AML-193 (cell line): ENCODE data around the gene TSC1.
A peak's percentile ranks its signal among the peaks of the same experiment; 100 is the strongest.
"Not testable (repeated sequence)": the region's sequence is repeated elsewhere in the genome, so short reads cannot be mapped to it uniquely, and the experiment has no call there.

Experiments
- DNase-seq, 2 experiments: peaks; one replicate each; lab custom pipeline; 2025; lab: John Stamatoyannopoulos, UW

Gene TSC1

DNA sequence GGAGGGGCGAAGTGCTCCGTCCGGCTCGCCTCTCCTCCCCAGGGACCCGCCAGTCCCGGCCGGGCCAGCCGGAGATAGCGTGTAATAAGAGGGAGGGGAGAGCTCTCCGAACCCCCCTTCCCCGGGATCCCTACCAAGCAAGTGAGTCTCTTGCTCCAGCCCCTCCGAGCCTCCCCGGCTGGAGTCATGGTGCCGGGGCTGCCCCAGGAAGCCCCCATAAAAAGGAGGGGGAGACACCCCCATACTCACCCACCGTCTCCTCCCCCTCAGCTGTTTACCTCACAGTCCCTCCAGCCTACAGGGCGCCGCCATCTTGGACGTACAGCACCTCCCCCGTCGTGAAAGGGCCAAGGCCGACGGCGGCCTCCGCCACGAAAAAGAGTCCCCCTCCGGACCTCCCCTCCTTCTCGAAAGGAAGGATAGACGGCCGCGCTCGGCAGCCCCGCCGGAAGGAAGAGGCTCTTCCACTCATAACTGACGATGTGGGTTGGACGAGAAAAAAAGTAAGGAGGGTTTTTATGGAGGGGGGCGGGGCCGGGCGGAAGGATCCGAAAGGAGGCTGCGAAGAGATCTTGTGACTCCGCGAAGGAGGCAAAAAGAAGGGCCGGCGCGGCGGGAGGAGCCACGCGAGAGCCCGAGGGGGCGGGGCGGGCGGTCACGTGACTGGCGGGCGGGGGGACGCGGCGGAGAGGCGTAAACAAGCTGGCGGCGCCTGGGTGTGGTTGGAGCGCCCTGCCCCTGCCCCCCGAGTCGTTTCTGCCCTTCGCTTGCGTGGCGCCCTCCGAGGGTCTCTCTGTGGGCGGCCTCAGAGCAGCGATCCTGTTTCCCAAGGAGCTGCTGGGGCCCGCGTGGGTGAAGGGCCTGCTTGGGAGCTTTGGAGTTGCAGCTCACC lies at the start of gene TSC1:
TSS of gene TSC1 (minus strand) at position 323 of the 892 bp plus-strand sequence. CDS start 15,744 bp downstream, outside the sequence.
- DNase-seq: peak; percentile 83 to 87

DNA sequence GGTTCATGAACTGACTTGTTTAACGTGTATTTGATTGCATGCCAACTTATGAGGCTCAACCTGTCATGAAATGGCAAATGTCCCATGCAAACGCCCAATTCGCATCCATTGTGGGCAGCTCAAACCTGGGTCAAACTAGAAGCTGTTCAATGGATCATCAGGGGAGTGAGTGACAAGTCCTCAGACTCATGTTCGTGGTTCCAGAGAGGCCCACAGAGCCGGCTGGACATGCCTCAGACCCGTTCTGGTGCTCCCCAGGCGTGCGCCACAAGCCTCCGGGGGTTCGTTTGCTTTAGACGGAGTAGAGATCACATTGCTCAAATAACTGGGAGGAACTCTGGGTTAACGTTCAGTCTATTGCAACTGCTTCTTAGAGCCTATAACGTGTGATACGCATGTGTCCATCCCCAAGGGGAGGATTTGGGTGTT lies 49.1 kb upstream of the TSC1 start:
- DNase-seq: no peak

DNA sequence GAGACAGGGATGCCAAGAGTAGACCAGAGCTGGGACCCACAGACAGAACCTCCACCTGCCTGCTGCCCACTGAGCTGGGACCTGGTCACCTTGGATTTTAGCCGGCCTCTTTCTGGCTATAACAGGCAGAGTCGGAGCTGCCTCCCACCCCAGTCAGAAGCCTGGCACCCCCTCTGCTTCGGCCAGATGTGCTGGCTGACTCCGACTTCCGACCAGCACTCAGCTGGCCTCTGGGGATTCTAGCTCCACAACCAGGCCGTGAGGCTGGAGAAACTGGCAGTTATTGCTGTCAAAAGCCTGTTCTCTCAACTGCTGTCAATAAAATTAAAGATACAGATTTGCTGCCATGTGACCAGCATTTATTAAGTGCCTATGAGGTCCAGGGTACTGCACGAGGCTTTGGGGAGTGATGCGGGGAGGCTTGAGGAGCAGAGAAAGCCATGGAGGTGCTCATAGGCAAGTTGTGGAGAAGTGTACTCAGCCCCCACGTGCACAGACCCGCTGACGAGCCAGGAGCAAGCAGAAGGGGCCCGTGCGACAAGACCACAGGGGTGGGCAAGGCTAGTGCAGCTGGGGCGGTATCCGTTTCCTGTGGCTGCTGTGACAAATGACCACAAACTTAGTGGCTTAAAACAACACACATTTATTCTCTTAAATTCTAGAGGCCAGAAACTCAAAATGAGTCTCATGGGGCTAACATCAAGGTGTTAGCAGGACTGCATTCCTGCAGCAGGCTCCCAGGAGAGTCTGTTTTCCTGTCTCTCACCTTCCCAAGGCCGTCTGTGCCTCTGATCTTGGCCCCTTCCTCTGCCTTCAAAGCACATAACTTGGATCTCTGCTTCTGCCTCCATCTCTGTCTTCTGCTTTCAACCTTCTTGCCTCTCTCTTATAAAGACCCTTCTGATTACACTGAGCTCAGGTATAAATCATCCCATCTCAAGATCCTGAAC lies 47.2 kb upstream of the TSC1 start:
- DNase-seq: no peak

DNA sequence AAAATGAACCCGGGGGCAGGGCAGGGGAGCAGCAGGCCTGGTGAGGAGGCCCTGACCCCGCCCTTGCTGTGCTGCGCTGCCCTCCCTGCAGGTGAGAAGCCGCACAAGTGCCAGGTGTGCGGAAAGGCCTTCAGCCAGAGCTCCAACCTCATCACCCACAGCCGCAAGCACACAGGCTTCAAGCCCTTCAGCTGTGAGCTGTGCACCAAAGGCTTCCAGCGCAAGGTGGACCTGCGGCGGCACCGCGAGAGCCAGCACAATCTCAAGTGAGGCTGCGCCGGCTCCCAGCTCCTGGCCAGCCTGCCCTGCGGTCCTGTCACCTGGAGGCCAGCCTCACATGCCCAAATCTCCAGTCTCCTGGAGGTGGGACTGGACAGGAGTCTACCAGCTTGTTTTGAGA lies 46.4 kb upstream of the TSC1 start:
- no peak for DNase-seq

DNA sequence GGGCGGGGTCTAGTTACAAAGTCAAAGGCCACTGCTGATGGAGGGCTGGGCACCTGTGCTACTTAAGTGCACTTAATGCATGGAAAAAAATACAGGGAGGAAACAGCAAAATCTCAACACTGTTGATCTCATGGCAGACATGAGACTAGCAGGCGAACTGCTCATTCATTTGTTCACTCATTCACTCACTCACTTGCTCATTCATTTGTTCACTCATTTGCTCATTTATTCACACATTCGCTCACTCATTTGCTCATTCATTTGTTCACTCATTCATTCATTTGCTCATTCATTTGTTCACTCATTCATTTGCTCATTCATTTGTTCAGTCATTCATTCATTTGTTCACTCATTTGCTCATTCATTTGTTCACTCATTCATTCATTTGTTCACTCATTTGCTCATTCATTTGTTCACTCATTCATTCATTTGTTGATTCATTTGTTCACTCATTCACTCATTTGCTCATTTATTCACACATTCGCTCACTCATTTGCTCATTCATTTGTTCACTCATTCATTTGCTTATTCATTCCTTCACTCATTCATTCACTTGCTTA lies 45.7 kb upstream of the TSC1 start:
- not testable (repeated sequence) for DNase-seq

DNA sequence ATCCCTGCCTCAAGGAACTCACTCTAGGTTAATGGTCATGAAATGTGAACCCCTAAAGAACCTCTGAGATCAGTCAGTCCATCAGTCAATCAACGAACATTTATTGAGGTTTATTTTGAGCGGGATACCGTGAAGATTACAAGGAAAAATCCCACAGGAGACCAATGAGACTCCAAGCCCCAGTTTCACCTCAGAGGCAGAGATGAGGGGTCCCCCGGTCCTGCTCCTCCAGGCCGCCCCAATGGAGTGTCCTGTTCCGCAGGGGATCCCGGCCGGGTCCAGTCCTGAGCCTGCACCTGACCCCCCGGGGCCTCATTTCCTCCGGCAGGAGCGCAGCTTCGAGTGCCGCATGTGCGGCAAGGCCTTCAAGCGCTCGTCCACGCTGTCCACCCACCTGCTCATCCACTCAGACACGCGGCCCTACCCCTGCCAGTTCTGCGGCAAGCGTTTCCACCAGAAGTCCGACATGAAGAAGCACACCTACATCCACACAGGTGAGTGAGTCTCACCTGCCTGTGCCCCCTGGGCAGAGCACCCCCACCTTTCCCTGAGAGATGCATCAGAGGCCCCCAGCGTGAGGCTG lies 45.1 kb upstream of the TSC1 start:
- DNase-seq: no peak

DNA sequence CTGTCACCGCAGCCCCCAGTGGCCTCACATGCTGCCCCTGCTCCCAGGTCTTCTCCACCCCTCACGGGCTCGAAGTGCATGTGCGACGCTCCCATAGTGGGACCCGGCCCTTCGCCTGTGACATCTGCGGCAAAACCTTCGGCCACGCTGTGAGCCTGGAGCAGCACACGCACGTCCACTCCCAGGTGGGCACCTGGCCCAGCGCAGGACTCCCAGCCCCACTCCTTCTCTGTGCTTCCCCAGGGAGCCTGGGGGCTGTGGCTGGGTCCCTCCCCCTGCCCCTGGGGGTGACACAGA lies 44.5 kb upstream of the TSC1 start:
- no peak for DNase-seq

DNA sequence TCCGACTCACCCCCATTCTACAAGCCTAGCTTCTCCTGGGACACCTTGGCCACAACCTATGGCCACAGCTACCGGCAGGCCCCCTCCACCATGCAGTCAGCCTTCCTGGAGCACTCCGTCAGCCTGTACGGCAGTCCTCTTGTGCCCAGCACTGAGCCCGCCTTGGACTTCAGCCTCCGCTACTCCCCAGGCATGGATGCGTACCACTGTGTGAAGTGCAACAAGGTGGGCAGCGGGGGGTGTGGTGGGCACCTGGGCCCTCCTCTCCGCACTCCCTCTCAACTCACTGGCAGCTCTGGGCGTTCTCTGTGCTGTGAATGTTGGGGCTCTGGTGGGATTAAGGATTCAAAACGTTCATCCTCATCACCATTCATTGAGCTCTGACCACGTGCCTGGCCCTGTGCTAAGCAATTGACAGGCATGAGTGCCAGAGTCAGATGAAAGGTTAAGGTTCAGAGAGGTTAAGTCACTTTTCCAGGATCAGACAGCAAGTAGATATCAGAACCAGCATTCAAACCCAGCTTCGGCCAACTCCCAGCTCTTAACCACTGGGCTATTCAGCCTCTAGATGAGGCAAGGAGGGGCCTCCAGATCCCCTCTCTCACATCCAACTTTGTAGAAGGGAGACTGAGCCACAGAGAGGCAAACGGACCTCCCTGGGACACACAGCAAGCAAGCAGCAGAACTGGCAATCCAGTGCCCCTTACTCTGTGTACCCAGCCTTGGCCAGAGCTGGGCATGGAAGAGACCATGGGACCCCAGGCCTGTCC lies 44.0 kb upstream of the TSC1 start:
- no peak for DNase-seq

DNA sequence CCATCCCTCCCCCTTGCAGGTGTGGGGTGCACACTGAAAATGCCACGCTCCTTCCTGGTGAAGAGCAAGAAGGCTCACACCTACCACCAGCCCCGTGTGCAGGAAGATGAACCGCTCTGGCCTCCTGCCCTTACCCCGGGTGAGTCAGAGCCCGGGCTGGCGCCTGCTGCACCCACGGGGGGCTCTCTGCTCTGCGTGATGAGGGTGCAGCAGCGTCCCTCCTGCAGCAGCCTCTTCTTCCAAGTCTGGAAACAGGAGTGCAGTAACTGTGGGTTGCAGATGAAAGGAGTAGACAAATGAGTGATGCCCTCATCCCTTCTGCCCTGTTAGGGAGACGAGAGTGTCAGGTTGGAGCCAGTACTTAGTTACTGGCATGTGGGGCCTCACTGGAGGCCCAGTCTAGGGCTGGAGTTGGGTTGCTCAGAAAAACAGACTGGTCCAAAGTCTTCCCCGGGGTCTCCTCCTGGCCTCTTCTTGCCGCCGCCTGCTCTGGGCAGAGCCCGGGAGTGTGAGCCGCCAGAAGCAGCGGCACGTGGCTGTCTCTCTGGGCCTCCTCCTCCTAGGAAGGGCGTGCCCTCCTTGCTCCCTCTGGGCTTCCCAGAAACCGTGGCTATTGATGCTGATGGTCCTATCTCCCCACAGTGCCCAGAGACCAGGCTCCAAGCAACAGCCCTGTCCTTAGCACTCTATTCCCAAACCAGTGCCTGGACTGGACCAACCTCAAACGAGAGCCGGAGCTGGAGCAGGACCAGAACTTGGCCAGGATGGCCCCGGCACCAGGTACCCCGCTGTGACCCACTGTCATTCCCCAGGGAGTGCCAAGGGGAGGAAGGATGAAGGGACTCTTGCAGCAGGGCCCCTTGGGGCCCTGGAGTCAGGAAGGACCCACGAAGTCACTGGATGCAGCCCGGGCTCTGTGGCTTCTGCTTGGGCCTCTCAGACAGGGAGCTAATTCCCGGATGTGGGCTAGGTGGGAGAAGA lies 42.5 kb upstream of the TSC1 start:
- no peak for DNase-seq

DNA sequence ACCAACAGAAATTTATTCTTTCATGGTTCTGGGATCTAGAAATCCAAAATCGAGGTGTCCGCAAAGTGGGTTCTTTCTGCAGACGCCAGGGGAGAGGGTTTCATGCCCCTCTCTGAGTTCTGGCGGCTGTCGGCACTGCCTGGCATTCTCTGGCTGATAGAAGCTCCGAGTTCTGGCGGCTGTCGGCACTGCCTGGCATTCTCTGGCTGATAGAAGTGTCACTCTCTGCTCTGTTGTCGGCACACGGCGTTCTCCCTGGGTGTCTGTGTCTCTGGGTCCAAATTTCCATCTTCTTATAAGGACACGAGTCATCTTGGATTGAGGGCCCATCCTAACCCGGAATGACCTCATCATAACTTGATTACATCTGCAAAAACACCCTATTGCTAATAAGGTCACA lies 41.7 kb upstream of the TSC1 start:
- DNase-seq: no peak

DNA sequence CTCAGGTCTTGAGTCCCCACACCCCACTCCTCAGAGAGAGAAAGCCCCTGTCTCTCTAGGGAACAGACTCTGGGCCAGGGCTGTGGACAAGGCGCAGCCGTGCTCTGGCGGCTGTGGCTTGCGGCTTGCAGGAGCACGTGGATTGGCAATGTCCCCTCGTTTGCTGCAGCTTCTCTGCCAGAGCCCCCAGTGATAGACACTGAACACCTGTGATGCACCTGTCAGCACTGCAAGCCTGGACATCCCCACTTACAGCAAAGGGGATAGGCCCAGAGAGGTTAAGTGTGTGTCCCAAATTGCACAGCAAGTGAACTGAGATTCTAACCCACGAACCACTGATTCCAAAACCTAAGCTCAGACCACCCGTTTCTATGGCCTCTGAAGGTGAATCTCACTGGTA lies 41.1 kb upstream of the TSC1 start:
- no peak for DNase-seq

DNA sequence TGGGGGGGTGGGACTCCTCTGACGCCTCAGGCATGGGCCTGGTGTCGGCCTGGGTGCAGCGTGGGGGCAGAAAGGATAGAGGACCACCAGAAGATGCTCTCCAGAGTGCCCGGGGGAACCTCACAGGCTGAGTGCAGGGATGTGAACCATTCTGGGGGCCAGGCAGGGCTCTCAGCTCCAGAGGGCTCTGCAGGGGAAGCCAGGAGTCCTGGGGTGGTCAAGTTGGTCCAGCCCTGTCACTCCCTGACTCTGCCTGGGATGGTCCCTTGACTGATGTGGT lies 40.6 kb upstream of the TSC1 start:
- DNase-seq: no peak

DNA sequence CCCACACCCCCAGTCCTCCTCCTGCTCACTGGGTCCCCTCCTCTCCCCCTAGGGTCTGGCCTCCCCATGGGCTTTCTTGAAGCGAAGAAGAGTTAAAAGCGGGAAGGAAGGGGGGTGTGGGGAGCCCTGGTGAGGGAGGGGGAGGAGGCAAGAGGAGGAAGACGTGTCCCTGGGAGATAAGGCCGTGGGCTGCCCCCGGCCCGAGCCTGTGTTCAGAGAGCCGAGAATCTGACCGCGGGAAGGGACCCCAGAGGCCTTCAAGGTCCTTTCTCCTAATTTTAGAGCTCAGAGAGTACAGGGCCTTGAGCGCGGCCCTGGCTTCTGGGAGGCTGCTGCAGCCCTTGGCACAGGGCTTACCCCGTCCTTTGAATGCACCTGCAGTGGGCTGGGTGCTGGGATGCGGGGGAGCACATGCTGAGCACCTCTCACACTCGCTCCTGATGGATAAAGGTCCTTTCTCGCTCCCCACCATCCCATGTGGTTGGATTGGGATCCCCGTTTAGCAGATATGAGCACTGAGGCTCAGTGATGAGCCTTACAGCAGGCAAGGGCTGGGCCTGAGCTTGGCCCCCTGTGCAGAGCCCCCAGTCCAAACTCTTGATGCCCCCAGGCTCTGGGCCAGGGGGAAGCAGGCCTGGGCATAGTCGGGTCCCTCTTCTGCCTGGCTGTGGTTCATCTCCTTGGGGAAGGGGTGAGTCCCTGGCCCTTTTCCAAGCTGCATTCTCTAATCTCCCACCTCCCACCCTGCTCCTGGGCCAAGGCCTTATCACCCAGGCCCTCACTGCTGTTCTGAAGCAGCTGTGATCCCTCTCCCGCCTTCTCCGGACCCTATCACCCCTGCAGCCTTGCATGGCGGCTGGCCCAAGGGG lies 40.0 kb upstream of the TSC1 start:
- DNase-seq: no peak

DNA sequence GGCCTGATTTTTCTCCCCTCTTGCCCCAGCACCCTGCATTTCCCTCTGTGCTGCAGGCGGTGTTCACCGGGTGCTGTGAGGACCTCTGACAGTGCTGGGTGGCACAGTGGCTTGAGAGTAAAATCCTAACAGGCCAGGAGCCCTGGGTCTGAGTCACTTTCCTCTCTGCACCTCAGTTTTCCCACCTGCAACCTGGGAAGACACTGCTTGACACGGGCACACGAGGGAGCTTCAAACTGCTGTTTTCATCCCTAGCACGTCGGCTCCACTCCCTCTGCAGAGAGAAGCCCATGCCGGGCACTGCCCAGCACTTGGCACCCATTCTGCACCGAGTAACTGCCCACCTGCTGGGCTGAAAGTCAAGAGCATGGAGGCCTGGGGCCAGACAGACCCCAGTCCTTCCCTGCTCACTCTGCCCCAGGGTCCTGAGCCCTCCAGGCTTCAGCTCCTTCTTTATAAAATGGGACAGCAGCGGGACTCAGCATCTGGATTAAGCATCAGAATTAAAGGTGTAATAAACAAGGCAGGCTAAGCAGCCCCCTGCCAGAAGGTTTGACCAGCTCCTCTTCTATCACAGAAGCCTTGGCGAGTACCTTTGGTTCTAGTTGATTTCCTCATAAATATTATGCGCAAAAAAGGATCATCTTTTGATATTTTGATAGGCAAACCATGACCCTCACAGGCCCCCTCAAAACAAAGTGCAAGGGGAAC lies 39.2 kb upstream of the TSC1 start:
- no peak for DNase-seq

DNA sequence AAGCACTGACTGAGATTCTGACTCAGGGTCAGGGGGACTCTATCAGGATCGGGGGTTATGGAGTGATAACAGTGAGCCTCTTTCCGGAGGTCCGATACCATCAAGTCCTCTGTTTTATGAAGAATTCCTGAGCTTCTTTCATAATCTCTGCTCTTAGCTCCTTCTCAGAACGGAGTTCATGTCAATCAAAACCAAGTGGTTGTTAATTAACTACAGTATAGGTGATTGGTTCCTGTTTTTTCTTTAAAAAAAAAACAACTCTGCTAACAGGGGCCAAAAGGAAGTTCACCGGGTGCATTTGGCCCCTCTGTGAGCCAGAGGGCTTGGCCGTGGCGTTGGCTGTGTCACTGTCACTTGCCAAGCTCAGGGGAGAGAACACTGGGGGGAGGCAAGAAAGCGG lies 38.0 kb upstream of the TSC1 start:
- peak in 1 of 2 experiments; percentile 1 for DNase-seq

DNA sequence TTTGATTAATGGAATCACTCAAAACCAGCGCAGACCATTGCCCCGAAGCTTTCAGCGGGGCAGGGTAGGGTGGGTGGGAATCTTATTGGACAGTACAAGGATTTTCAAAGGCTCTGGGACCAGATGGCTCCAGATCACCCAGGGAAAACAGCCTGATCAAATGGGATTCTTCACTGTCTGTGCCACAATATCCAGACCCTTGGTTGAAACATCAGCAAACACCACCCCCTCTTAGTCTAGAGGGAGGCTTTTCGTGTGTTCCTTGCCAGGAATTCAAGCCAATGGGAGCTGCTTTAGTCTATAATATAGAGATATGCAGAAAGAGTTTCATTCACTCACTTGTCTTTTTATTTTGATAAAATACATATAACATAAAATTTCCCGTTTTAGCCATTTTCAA lies 35.7 kb upstream of the TSC1 start:
- DNase-seq: no peak

DNA sequence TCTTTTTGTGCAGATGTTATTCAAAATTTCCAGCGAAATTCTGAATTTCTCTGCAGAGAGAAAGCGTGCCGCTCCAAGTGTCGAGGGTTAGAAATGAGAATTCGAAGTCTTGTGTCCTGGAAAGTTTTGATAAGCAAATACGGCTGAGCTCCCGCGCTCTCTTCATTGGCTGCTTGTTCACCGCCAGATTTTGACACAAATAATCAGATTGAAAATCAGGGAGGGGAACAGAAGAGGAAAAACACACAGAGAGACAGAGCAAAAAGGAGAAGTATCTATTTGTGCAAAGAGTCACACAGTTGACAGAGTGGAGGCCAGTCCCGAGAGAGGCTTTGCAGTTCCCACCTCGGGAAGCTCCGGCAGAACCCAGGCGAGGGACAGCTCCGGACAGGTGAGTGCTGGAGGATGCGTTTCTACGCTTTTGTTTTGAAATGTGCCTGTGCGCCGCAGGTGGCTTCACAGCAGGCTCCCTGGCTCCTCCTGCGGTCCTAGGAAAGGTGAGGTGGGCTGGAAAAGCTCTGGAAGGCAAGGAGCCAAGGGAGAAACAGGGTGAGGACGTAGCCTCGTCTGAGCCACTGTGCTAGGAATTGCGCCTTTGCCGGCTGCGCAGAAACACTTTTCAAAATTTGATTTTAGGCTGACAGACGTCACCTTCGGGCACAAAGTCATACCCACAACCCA lies 34.2 kb upstream of the TSC1 start, which contains the start of gene GFI1B:
TSS of gene GFI1B (plus strand) at position 244 of the 681 bp plus-strand sequence. CDS start 7,985 bp downstream, outside the sequence.
- DNase-seq: peak; percentile 7 to 15

DNA sequence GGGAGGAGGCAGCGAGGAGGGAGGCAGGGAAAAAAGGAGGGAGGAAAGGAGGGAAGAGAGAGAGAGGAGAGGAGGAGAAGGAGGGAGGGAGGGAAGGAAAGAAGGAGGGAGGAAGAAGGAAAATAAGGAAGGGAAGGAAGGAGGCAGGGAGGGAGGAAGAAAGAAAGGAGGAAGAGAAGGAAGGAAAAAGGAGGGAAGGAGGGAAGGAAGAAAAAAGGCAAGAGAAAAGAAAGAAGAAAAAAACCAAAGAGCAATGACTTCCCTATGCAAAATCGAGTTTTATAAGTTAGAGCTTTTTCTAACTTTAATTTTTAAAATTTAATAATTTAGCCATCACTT lies 33.7 kb upstream of the TSC1 start:
- DNase-seq: no peak
